Loucy (cell line): ENCODE data around the gene CLCN2.

Experiments
- CTCF ChIP-seq: fragments of 200-600 bp; sonication (generic); conservative IDR thresholded peaks from 2 replicates; pipeline ENCODE4 v1.5.1; 2014; ENCODE audit warnings: mild to moderate bottlenecking, antibody characterized with exemption, low read length
- EZH2phosphoT487 ChIP-seq: fragments of 200-600 bp; IDR thresholded peaks from 2 replicates; pipeline ENCODE4 v1.6.1; 2018; ENCODE audit warnings: antibody characterized with exemption, mild to moderate bottlenecking, moderate library complexity, borderline replicate concordance

DNA sequence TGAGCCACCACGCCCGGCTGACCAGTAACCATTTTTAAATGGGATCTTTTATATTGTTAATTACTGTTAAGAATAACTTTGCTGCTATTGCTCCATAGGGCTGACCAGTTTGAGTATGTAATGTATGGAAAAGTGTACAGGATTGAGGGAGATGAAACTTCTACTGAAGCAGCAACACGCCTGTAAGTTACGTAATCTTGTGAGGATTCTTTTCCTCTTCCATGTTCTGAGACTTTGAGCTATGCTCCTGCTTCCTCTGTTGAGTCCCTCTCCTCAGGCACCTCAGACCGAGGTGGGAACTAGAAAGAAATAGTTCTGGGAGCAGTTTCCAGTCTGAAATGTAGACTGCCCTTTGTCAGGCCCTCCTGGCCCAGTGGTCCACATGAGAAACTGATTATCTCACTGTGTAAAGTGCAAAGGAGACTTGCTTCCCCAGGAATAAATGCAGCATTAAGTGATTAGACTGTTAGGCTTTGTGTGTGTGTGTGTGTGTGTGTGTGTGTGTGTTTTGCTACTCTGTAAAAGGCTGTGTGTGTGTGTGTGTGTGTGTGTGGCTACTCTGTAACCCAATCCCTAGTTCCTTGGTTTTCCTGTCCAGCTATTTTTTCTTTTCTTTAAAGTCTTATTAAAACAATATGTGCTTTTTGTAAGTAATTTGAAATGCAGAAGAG, 5.3 kb upstream of the CLCN2 start:
- TF ChIP-seq CTCF (no peak), EZH2phosphoT487 (no peak)
